GM12874 (cell line): Measurements from ENCODE around the gene MLYCD.

Source experiments
- CTCF ChIP-seq: IDR thresholded peaks from 2 replicates; pipeline ENCODE4 v1.5.1; 2011; ENCODE audit warnings: low read depth, mild to moderate bottlenecking, control low read depth, low read length, moderate library complexity; ENCODE audit not compliant: insufficient read depth

The MLYCD gene

GRCh38 chr16:83886199-83886971, 12.5 kb upstream of the MLYCD start:
- no peak for TF ChIP-seq CTCF

- TF ChIP-seq CTCF, result peak; percentile 12; the same call in 1 of the 2 replicates
These were observed 11.8 kb upstream of the MLYCD start for GRCh38 chr16:83887080-83887479.

GRCh38 chr16:83887564-83887963, 11.4 kb upstream of the MLYCD start:
- no peak for TF ChIP-seq CTCF

GRCh38 chr16:83888672-83889044, 10.3 kb upstream of the MLYCD start:
- no peak for TF ChIP-seq CTCF

- TF ChIP-seq CTCF, result no peak
These were observed 8.6 kb upstream of the MLYCD start for GRCh38 chr16:83890359-83890758.

GRCh38 chr16:83891742-83892141, 7.2 kb upstream of the MLYCD start:
- TF ChIP-seq CTCF, result no peak

GRCh38 chr16:83895243-83895642, 3.7 kb upstream of the MLYCD start:
- no peak for TF ChIP-seq CTCF
